CD4-positive, alpha-beta T cell (primary cell): ENCODE data around the gene LMBRD1. TPM values are rescaled to one million over a fixed set of nuclear protein-coding genes. Genes with fewer than 3 reads are reported as not detected.

Experiments
- ATAC-seq: fragments of 200-7000 bp; cut with Tn5 transposase; one replicate; pipeline ENCODE4 v1.10.0; 2022; ENCODE audit warnings: mild to moderate bottlenecking; ENCODE audit not compliant: poor library complexity
- CTCF ChIA-PET: fragments of 350-600 bp; sonication (Branson Sonifier 250); formaldehyde crosslinking; loops from one replicate; lab custom pipeline; 2021; ENCODE audit warnings: antibody characterized with exemption, inconsistent platforms; lab: Charles Lee
- POLR2A ChIA-PET: fragments of 350-600 bp; sonication (Branson Sonifier 250); formaldehyde crosslinking; loops from one replicate; lab custom pipeline; 2021; ENCODE audit warnings: antibody characterized with exemption, inconsistent platforms; lab: Charles Lee
- DNase-seq, 14 experiments: peaks; one replicate each; pipeline ENCODE4 v3.0.0-alpha.2; 2013 to 2020; ENCODE audit warnings: mixed read lengths in 2 of 14
- H3K27ac ChIP-seq, 2 donors: one replicate each; pipeline versions ENCODE4 v1.5.1 to v1.7.0; 2013; ENCODE audit warnings: low read length in 2 of 2, low read depth in 1 of 2, mild to moderate bottlenecking in 1 of 2
- H3K27me3 ChIP-seq, 2 experiments: 1 replicate in 1 of 2; 2 replicates in 1 of 2; pipeline versions ENCODE4 v1.6.1 to v1.7.0; 2013; ENCODE audit warnings: low read length in 2 of 2, control low read depth in 1 of 2, mild to moderate bottlenecking in 1 of 2, moderate library complexity in 1 of 2; ENCODE audit not compliant: insufficient read depth in 2 of 2, control insufficient read depth in 1 of 2
- H3K36me3 ChIP-seq: one replicate; pipeline ENCODE4 v1.6.1; 2013; ENCODE audit warnings: low read length, control low read depth; ENCODE audit not compliant: insufficient read depth
- H3K4me1 ChIP-seq: one replicate; pipeline ENCODE4 v1.6.1; 2013; ENCODE audit warnings: low read length, control low read depth; ENCODE audit not compliant: insufficient read depth
- H3K4me3 ChIP-seq: one replicate; pipeline ENCODE4 v1.5.1; 2013; ENCODE audit warnings: mild to moderate bottlenecking, low read length, moderate library complexity
- H3K9me3 ChIP-seq, 2 experiments: 1 replicate in 1 of 2; 2 replicates in 1 of 2; pipeline versions ENCODE4 v1.6.1 to v1.7.0; 2013; ENCODE audit warnings: low read length in 2 of 2, mild to moderate bottlenecking in 2 of 2, control low read depth in 1 of 2, moderate library complexity in 1 of 2; ENCODE audit not compliant: control insufficient read depth in 1 of 2, insufficient read depth in 1 of 2
- H3K27ac Mint-ChIP-seq: one replicate; pipeline ENCODE4 v1.8.0; 2020; ENCODE audit warnings: mixed read lengths
- H3K27me3 Mint-ChIP-seq: one replicate; pipeline ENCODE4 v1.8.0; 2021; ENCODE audit warnings: mixed read lengths
- H3K36me3 Mint-ChIP-seq: one replicate; pipeline ENCODE4 v1.8.0; 2021; ENCODE audit warnings: low read depth, mixed read lengths
- H3K4me1 Mint-ChIP-seq: one replicate; pipeline ENCODE4 v1.8.0; 2021; ENCODE audit warnings: low read depth, mixed read lengths
- H3K4me3 Mint-ChIP-seq: one replicate; pipeline ENCODE4 v1.8.0; 2020; ENCODE audit warnings: mild to moderate bottlenecking, mixed read lengths
- H3K9me3 Mint-ChIP-seq: one replicate; pipeline ENCODE4 v1.8.0; 2020; ENCODE audit warnings: mixed read lengths
- CTCF ChIP-seq: fragments of 200-600 bp; IDR thresholded peaks from one replicate; pipeline ENCODE4 v1.8.0; 2022; ENCODE audit warnings: antibody characterized with exemption, mild to moderate bottlenecking
- intact Hi-C, 2 experiments: fragments of 100-400 bp; cut with DNase I in 1 of 2; cut with micrococcal nuclease in 1 of 2; formaldehyde crosslinking; loops; one replicate each; pipeline versions ENCODE4 v1.15.1 to v1.9.0; 2023 to 2025; cut with DNase I, micrococcal nuclease
- total RNA-seq, 174 experiments: library from RNA in 2 of 174; stranded (reverse) in 2 of 174; gene quantifications; one replicate each; pipeline ENCODE4 v1.2.3 and lab custom pipeline; 2021 to 2026

The LMBRD1 gene
- total RNA-seq, 2 experiments from 2014 or later, result 40.3 to 42.0 TPM

GRCh38 chr6:69774740-69775584 is 21.8 kb downstream of the LMBRD1 start:
- ChIA-PET CTCF (interaction anchor here (0.6 kb wide), 1 partner anchor 39 kb away, joined by 3 read pairs; no protein-coding TSS in a partner anchor), POLR2A (no interaction called here)
- Mint-ChIP-seq H3K4me1 (peaks cover 77% of the 10 kb centered on the region), H3K4me3 (no peak overlapping the region), H3K36me3 (peaks cover 94% of the 10 kb centered on the region), H3K9me3 (no peaks in the 10 kb centered on the region), H3K27ac (no peak overlapping the region), H3K27me3 (no peaks in the 10 kb centered on the region)
- no peak overlapping the region for H3K4me3 ChIP-seq
- no peaks in the 10 kb centered on the region for H3K4me1 ChIP-seq
- DNase-seq (no peak), ATAC-seq (no peak)
- intact Hi-C loops, result no loop called here
- H3K27me3 ChIP-seq, result no peaks in the 10 kb centered on the region
- no peak for TF ChIP-seq CTCF
- no peaks in the 10 kb centered on the region for H3K9me3 ChIP-seq
- H3K27ac ChIP-seq, result no peak overlapping the region
- peaks cover 32% of the 10 kb centered on the region for H3K36me3 ChIP-seq

- intact Hi-C loops, result no loop called here
- no peak overlapping the region for H3K27ac Mint-ChIP-seq
These were observed 25.5 kb downstream of the LMBRD1 start for GRCh38 chr6:69771158-69771906.

GRCh38 chr6:69768664-69769063 is 28.1 kb downstream of the LMBRD1 start:
- H3K4me1 Mint-ChIP-seq, result peaks cover 56% of the 10 kb centered on the region
- peaks cover 63% of the 10 kb centered on the region for H3K36me3 Mint-ChIP-seq
- CTCF ChIA-PET, result interaction anchor here (1.0 kb wide), 1 partner anchor 16 kb away, joined by 3 read pairs; no protein-coding TSS in a partner anchor
- intact Hi-C loops, result no loop called here
- no peak for ATAC-seq
- H3K4me3 Mint-ChIP-seq, result no peak overlapping the region
- no peak for DNase-seq
- H3K27me3 Mint-ChIP-seq, result no peaks in the 10 kb centered on the region
- peaks cover 19% of the 10 kb centered on the region for H3K36me3 ChIP-seq
- no peak for TF ChIP-seq CTCF
- no peaks in the 10 kb centered on the region for H3K4me1 ChIP-seq
- POLR2A ChIA-PET, result no interaction called here
- no peak overlapping the region for H3K27ac Mint-ChIP-seq
- no peaks in the 10 kb centered on the region for H3K27me3 ChIP-seq
- no peak overlapping the region for H3K4me3 ChIP-seq
- no peaks in the 10 kb centered on the region for H3K9me3 Mint-ChIP-seq
- no peak overlapping the region for H3K27ac ChIP-seq
- H3K9me3 ChIP-seq, result no peaks in the 10 kb centered on the region

More at GRCh38 chr6:69771158-69771906, 25.5 kb downstream of the LMBRD1 start:
- no peaks in the 10 kb centered on the region for H3K27me3 ChIP-seq
- no peaks in the 10 kb centered on the region for H3K9me3 ChIP-seq
- TF ChIP-seq CTCF, result no peak
- ATAC-seq (no peak), DNase-seq (no peak)
- H3K36me3 ChIP-seq, result peaks cover 19% of the 10 kb centered on the region
- peaks cover 76% of the 10 kb centered on the region for H3K36me3 Mint-ChIP-seq
- CTCF ChIA-PET, result no interaction called here
- peaks cover 68% of the 10 kb centered on the region for H3K4me1 Mint-ChIP-seq
- POLR2A ChIA-PET, result no interaction called here
- no peaks in the 10 kb centered on the region for H3K4me1 ChIP-seq
- no peak overlapping the region for H3K4me3 Mint-ChIP-seq
- H3K4me3 ChIP-seq, result no peak overlapping the region
- no peak overlapping the region for H3K27ac ChIP-seq
- H3K9me3 Mint-ChIP-seq, result no peaks in the 10 kb centered on the region
- no peaks in the 10 kb centered on the region for H3K27me3 Mint-ChIP-seq
